Measurements from ENCODE around the gene CDH15. TPM values are rescaled to one million over a fixed set of nuclear protein-coding genes. Genes with fewer than 3 reads are reported as not detected.

Gene CDH15
- total RNA-seq, 1 experiment from 2014 or later, result 3.8 TPM

DNA sequence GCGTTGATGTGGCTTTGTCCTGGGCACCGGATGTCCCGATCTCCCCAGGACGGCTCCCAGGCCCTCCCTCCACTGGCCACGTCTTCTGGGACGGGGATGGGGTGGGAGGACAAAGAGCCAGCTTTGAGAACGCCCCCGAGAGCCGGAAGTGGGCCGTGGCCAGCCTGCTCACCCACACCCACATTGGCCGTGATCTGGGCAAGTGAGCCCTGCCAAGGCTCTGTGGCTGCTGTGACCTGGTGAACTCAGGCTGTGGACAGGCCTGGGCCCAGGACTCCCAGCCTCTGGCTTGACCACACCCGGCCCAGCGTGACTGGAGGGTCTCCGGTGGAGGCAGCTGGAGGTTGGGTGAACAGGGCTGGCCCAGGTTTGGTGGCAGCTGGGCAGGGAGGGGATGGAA, 3.3 kb downstream of the CDH15 start:
- intact Hi-C loops (cut with micrococcal nuclease), result no loop called here
- POLR2A ChIA-PET, result no interaction called here
- Histone ChIP-seq H3K4me1 (ENCODE audit: control insufficient read depth in 1 of 2, insufficient read depth in 2 of 2, low read length in 2 of 2) (peaks cover 18 to 22% of the 10 kb centered on the region in 2 experiments), H4K20me1 (ENCODE audit: insufficient read depth) (no peaks in the 10 kb centered on the region), H3K36me3 (ENCODE audit: control insufficient read depth in 1 of 2, insufficient read depth in 2 of 2, low read length in 2 of 2) (no peaks in the 10 kb centered on the region), H3K27me3 (ENCODE audit: insufficient read depth, low read length) (no peaks in the 10 kb centered on the region), H3K9ac (ENCODE audit: low read length) (no peak overlapping the region), H3K4me3 (replicated peaks in 1 of 2; ENCODE audit: low read depth in 1 of 2, low read length in 2 of 2) (no peak overlapping the region), H2AFZ (ENCODE audit: low read depth, low read length, poor library complexity, severe bottlenecking) (no peak overlapping the region), H3K79me2 (ENCODE audit: insufficient read depth, low read length) (no peaks in the 10 kb centered on the region), H3K4me2 (ENCODE audit: low read length) (no peak overlapping the region), H3K27ac (ENCODE audit: low read depth, low read length) (no peak overlapping the region; the same call in 1 of the 2 replicates), H3K9me2 (ENCODE audit: insufficient read depth) (no peaks in the 10 kb centered on the region), H3K9me3 (ENCODE audit: control insufficient read depth in 1 of 2, insufficient read depth in 1 of 2, low read depth in 1 of 2, low read length in 2 of 2) (no peaks in the 10 kb centered on the region)
- BruUV-seq (replicated peaks), result no TSS peak
- DNase-seq (ENCODE audit: low read depth, low spot score) (no peak), ATAC-seq (no peak)
- CTCF ChIA-PET, result interaction anchor here (1.0 kb wide), 1 partner anchor 18 kb away, joined by 3 read pairs; no protein-coding TSS in a partner anchor
- RAD21 ChIA-PET (ENCODE audit: low non-redundant PET in 1 of 2, low total read pairs in 2 of 2, uncharacterized antibody in 2 of 2, unreplicated experiment in 2 of 2), result no interaction called here
- TF ChIP-seq, protein P1, sequence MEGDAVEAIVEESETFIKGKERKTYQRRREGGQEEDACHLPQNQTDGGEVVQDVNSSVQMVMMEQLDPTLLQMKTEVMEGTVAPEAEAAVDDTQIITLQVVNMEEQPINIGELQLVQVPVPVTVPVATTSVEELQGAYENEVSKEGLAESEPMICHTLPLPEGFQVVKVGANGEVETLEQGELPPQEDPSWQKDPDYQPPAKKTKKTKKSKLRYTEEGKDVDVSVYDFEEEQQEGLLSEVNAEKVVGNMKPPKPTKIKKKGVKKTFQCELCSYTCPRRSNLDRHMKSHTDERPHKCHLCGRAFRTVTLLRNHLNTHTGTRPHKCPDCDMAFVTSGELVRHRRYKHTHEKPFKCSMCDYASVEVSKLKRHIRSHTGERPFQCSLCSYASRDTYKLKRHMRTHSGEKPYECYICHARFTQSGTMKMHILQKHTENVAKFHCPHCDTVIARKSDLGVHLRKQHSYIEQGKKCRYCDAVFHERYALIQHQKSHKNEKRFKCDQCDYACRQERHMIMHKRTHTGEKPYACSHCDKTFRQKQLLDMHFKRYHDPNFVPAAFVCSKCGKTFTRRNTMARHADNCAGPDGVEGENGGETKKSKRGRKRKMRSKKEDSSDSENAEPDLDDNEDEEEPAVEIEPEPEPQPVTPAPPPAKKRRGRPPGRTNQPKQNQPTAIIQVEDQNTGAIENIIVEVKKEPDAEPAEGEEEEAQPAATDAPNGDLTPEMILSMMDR (IDR thresholded peaks at IDR 0.05 in 2 of 3, conservative IDR thresholded peaks at IDR 0.05 in 1 of 3; ENCODE audit: borderline replicate concordance in 1 of 3, insufficient read depth in 1 of 3, low read depth in 2 of 3, low read length in 2 of 3), result no peak
- no peak for TF ChIP-seq ZNF274 (IDR thresholded peaks at IDR 0.05; ENCODE audit: low read depth, low read length)
- TF ChIP-seq ZBTB33 (IDR thresholded peaks at IDR 0.05; ENCODE audit: extremely low read depth, insufficient replicate concordance, low read length), result no peak
- no peak for TF ChIP-seq EZH2phosphoT487 (IDR thresholded peaks at IDR 0.05; ENCODE audit: borderline replicate concordance)
- TF ChIP-seq, protein P2, sequence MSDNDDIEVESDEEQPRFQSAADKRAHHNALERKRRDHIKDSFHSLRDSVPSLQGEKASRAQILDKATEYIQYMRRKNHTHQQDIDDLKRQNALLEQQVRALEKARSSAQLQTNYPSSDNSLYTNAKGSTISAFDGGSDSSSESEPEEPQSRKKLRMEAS (IDR thresholded peaks at IDR 0.05), result no peak
- TF ChIP-seq EGR1 (IDR thresholded peaks at IDR 0.05; ENCODE audit: low read depth), result no peak
- TF ChIP-seq SIN3A (IDR thresholded peaks at IDR 0.05; ENCODE audit: low read depth), result no peak
- no peak for TF ChIP-seq POLR2AphosphoS5 (IDR thresholded peaks at IDR 0.05; ENCODE audit: low read depth, low read length)
- no peak for TF ChIP-seq EZH2 (IDR thresholded peaks at IDR 0.05)

Measured in HCT116 (cell line).